IPS-11a (cell line): ENCODE measurements around the gene NUDT16L1.

Experiments
- H3K4me3 ChIP-seq: one replicate; pipeline ENCODE4 v1.5.1; 2013; ENCODE audit warnings: low read depth, low read length, control low read depth

Gene NUDT16L1

DNA sequence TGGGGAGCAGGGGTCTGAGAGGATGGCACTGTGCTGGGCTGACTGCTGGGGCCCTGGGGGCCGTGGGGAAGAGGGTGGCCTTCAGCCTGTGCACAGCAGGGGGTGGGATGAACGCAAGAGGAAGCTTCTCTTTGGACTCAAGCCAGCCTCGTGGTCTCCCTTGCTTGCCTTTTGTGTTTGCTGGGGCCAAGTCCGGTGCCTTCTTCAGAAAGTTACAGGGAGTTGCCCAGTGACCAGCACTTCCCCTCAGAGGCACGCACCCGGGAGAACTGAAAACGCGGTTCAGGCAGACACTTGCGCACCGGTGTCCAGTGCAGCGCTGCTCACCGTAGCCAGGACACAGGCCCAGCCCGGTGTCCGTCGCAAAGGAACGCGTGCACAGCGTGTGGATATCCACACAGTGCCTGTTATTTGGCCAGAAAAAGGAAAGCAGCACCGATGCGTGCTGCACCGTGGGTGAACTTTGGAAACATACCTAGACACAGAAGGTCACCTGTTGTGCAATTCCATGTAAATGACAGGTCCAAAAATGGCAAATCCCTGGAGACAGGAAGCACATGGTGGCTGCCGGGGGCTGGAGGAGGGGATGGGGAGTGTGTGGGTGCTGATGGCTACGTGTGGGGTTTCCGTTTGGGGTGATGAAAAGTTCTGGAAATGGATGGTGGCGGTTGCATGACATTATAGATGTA lies 29.4 kb upstream of the NUDT16L1 start:
- H3K4me3 ChIP-seq, result no peak overlapping the region

DNA sequence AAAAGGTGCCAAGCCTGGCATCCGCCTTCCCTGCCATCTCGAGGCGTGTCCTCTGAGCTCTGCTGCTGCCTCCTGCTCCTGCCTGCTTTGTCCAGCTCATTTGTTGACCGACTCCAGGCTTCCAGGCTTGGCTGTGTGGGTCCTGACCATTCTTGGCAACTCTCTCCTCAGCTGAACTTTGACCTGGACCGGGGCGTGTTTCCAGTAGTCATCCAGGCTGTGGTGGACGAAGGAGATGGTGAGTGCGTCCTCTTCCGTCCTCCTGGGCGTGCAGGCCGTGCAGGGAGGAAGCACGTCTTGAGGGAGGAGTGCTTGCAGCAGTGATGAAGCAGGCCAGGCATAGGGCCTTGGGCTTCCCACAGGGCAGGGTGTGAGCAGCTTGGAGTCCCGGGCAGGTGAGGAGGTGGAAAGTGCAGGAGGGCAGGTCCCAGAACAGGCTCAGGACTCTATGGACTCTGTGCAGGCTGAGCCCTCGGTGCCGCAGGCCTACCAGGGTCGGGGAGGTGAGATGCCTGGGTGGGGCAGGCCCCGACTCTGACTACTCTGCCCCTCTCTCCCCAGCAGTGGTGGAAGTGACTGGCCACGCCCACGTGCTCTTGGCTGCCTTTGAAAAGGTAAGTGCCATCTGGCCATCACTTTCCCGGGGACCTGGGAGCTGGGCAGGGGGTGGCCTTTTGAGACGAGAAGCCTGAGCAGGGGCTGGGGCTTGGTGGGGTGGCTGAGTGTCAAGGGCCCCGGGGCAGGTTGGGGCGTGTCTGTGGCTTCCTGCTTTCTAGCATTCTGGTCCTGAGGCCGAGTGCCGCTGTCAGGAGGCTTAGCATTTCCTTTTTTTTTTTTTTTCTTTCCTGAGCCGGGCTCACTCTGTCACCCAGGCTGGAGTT lies 28.6 kb upstream of the NUDT16L1 start:
- H3K4me3 ChIP-seq, result no peak overlapping the region

DNA sequence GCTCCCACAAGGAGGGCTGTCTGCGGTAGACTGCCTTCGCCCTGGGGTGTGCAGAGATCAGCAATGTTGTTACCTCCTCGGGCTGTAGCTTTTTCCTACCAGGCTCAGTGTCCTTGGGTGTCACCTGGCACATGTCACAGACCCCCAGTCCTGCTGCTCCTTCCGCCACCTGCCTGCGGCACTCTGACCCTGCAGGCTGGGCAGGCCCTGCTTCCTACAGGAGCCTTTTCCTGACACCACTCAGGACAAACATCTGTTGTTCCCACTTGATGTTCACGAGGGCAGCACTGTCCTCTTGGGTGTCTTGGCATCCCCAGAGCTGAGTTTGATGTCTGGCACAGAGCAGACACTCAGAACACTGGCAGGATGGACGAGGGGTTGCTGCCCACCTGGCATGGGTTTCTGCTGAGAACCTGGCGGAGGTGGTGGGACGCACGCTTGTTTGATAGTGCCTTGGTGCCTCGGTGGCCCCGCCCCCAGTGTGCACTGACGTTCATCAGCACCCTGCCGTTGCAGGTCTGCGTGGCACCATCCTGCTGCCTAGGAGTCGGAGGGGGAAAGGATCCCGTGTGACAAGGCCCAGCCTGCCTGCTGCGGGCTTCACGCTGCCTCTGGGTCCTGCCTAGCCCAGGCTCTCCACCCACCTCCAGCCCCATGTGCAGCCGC lies 26.7 kb upstream of the NUDT16L1 start:
- no peak overlapping the region for H3K4me3 ChIP-seq

DNA sequence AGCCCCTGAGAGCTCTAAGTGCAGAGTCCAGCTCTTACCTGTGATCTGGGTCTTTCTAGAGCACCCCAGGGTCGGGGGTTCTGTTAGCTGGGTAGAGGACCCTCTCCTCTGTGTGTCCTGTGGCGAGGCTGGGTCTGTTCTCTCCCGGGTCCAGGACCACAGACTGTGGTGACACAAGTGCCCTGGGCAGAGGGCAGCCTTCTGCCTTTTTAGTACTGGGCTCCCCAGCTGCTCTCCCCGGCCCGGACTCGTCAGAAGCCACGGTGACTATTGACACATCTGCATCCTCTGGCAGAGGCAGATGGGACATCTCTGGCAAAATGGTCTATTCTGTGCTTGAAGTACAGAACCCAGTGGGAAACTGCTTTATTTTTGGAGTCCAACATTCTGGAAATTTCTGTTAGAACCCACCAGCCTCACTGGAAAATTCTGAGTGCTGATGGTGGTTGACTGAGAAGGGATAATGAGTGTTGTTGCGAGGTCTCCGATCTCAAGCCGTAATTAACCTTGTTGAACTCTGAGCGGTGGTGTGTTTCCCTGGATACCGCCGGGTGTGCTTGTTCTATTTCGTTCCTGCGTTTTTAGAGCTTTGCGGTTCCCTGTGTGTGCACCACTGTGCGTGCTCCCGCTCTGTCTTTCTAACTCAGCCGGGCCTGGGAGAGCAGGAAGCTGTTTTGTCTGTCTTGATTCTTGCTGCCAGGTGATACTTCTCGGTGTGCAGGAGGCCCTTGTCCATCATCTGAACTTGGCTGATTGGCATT lies 26.0 kb upstream of the NUDT16L1 start:
- H3K4me3 ChIP-seq, result no peak overlapping the region

DNA sequence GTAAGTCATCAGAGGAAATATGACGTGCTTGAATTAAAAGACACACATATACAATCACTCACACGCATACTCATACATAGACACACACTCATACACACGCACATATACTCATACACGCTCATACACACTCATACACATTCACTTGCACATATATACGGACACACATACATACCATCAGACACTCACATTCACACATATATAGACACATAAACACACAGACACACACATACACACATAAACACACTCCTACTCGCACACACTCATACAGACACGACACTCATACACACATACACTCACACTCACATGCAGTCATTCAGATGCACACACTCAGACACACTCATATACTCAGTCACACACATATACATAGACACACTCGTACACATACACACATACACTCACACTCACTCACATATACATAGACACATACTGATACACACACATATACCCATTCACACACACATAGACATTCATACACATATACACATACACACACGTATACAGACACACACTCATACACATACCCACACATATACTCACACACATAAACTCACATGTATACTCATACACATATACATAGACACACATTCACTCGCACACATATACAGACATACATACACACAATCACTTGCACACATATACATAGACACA lies 24.9 kb upstream of the NUDT16L1 start:
- H3K4me3 ChIP-seq, result no peak overlapping the region

DNA sequence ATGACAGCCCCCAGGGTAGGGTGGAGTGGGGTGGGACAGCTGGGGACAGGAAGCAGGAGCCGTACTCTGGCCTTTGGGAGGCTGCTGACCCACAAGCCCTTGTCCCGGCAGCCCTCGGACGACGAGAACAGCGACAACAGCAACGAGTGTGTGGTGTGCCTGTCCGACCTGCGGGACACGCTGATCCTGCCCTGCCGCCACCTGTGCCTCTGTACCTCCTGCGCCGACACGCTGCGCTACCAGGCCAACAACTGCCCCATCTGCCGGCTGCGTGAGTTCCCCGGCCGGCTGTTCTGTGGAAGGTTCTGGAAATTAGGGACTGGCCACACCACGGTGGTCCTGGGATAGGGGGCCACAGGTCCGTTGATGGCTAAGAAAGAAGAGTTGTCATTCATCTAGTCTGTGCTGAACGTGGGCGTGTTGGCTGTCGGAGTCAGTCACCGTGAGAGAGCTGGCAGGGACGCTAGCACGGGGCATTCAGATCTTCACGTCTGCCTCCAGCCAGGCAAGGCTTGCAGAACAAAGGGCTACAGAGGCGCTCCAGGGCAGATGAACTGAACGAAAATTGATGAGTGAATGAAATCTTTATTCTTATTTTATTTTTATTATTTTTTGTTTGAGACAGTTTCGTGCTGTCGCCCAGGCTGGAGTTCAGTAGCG lies 19.8 kb upstream of the NUDT16L1 start:
- no peak overlapping the region for H3K4me3 ChIP-seq

DNA sequence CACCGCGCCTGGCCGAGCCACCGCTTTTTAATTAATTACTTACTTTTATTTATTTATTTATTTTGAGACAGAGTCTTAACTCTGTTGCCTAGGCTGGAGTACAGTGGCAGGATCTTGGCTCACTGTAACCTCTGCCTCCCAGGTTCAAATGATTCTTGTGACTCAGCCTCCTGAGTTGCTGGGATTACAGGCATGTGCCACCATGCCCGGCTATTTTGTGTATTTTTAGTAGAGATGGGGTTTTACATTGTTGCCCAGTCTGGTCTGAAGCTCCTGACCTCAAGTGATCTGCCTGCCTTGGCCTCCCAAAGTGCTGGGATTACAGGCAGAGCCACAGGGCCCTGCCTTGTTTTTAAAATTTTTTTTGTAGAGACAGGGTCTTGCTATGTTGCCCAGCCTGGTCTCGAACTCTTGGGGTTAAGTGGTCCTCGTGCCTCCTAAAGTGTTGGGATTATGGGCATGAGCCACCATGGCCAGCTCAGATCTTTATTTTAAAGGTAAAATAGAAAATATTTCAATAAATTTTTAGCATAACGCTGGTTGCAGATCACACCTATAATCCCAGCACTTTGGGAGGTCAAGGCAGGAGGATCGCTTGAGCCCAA lies 18.3 kb upstream of the NUDT16L1 start:
- no peak overlapping the region for H3K4me3 ChIP-seq

DNA sequence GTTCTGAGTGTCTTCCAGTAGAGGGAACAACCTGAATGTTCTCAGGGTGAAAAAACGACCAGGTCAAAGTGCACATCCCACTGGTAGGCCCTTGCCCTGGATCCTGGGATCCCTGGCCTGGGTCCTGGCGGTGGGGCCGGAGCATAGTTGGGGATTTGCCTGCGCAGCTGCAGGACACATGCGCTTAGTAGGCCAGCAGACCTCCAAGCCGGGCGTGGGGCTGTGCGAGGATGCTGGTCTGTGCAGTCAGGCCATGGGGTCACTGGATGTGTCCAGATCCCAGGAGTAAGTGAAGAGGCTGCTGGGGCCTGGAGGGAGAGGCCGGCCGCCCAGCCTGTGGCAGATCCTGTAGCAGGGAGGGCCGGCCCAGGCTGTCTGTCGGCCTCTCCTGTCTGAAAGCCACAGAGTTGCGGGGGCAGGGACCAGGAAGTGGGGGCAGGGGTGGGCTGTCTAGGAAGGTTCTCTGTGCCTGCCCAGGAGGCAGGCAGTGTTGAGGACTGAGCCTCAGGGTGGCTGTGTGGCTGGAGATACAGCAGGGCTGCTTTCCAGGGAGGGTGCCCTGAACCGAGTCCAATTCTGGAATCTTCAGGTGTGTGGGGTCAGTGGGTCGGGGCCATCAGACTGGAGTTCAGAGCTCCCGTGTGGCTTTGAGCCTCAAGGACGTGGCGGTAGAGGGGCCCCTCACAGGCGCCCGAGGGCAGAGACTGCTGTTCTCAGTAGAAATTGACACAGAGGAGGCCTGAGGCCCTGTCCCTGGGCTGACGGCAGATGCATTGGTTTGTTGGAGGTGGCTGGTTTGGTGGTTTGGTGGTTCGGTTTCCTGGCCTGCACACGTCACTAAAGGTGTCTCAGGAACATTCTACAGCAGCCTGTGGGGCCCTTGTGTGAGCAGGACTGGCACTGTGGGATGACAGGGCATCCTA lies 17.2 kb upstream of the NUDT16L1 start:
- H3K4me3 ChIP-seq, result no peak overlapping the region

DNA sequence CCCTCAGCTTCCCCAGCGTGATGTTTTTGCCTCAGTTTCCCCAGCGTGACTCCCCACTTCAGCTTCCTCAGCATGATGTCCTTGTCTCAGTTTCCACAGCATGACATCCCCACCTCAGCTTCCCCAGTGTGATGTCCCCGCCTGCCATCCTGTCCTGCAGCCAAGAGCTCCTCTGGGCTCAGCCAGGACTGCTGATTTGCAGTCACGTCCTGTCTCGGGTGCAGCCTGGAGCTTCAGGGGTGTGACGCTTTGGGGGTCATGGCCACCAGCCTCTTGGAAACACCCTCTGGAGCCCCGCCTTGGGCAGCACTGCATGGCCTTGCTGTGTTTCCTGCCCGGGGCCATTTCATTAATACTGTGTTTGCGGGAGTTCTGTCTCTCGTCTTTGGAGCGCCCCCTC lies 16.5 kb upstream of the NUDT16L1 start:
- no peak overlapping the region for H3K4me3 ChIP-seq

DNA sequence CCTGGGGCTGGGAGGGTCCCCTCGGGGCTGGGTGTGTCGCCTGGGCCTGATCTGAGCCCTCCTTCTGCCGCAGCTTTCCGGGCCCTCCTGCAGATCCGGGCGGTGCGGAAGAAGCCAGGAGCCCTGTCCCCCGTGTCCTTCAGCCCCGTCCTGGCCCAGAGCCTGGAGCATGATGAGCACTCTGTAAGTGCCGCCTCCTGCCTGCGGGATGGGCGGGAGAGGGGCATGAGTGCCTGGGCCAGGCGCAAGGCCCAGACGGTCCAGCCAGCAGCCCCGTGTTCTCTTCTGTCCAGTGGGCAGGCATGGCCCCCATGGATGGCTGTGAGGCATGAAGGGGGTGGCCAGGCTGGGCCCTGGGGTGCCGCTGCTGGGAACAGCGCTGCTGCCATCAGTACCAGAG lies 16.0 kb upstream of the NUDT16L1 start:
- no peak overlapping the region for H3K4me3 ChIP-seq

DNA sequence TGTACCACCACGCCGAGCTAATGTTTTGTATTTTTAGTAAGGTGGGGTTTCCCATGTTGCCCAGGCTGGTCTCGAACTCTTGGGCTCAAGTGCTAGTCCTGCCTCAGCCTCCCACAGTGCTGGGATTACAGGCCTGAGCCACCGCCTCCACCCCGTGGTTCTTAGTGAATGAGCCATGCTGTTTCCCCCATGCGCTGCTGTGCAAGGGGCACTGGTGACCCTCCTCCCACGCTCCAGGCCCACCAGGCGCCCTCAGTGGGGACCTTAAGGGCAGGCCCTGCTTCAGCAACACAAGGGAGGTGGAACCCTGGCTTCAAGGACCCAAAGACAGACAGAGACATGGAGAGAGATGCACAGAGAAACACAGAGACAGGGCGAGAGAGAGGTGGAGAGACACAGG lies 15.4 kb upstream of the NUDT16L1 start:
- H3K4me3 ChIP-seq, result no peak overlapping the region

DNA sequence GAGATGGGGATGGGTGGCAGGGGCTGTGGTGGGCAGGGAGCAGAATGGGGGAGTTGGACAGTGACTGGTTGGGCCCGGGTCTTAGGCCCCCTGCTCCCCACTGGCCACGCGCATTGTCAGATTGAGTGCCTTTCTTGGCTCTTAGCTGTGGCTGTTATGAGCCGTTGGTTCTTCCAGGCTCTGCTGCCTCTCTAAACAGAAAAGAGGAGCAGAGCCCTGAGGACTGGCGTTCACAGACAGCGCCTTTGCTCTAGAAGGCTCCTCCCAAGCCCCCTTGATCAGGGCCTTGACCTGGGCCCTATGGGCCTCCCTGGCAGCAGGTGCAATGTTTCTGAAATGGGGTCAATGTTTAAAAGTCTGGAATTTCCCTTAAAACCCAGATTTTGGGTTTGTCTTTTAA lies 14.8 kb upstream of the NUDT16L1 start:
- H3K4me3 ChIP-seq, result no peak overlapping the region

DNA sequence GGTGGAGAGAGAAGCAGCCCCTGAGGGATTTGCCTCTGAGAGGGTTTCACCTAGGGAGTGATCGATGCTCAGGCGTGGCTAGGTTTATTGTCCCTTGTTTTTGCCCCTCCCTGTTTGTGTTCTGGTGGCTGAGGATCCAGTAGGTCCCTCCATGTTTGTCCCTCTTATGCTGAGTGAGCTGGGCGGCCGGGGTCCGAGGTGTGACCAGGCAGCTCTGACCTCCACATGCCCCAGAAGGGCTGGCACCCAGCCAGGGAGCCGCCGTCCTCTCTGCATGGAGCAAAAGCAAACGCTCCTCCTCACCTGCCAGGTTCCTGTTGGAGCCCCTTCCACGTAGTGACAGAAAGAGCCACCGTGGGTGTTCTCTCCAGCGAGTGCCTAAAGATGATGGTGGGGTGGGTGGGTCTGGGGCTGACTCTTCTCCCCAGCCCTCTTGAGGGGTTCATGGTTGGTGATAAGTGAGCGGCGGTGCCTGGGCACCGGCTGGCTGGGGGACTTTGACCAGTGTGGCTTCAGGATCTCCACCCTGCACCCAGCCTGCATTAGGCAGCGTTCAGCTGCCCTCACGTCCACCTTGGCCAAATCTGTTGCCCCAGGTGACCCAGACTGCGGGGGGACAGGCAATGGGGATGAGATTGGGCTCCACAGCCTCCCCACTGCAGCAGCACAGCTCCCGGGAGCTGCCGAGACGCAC lies 14.1 kb upstream of the NUDT16L1 start:
- no peak overlapping the region for H3K4me3 ChIP-seq

DNA sequence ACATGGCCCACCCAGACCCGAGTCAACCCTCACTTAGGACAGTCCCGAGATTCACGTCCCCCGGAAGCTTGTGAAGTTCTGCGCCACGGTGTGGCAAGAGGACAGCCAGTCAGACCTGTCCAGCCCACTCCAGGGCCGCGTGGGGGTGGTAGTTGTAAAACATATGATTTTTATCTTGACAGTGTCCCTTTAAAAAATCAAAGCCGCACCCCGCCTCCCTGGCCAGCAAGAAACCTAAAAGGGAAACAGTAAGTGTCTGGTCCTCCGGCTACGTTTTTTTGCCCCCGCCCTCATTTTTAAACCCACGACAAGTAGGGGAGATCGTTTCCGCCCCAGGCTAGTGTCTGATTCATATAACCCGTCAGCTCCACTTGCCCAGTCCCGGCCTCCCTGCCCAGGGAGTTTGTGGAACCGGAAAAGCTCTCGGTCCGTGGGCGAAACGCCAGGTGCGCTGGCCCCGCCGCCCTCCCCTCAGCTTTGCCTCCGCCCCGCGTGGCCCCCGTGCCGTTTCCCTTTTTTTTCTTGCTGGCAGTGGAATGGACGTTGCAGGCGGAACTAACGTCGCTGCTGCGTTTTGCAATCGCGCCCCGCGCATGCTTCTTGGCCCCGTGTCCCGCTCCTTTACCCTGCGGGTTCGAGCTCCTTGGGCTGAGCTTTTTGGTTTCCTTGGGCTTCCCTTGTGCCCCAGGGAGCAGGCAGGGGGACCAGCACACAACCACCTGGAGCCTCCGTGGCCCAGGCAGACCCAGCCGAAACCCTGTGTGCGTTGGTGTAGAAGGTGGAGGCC lies 13.3 kb upstream of the NUDT16L1 start:
- H3K4me3 ChIP-seq, result no peak overlapping the region

DNA sequence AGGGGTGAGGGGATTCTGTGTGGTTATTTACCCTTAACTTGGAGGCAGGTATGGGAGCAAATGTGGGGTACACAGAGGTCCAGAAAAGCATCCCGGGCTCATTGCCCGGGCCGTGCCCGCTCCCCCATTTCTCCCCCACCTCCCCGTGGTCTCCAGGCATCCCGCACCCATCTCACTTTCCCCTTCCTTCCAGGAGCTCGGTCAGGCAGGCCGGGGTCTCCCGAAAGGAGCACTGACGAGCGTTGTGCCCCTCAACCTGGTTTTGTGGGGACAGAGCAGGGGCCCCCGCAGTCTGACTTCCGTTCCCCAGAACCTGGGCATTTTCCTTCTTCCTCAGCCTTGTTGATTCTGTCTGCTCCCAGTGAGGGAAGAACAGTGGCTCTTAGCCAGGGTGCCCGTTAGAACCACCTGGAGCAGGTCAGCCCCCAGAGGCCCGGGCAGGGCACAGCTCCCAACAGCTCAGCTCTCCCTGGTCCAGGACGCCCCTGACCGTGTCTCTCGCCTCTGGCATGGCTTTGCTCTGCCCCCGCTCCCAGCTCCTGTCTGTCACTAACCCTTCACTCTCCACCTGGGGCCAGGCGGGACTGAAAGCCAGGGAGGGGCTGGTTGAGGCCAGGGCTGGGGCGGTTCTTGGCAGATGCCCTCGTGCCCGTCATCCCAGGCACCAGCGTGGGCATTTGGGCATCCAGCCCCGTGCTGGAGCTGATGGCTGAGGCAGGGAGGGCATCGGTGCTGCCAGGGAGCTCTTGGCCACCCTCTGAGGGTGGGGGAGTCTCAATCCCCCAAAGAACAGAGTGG lies 12.5 kb upstream of the NUDT16L1 start:
- no peak overlapping the region for H3K4me3 ChIP-seq

DNA sequence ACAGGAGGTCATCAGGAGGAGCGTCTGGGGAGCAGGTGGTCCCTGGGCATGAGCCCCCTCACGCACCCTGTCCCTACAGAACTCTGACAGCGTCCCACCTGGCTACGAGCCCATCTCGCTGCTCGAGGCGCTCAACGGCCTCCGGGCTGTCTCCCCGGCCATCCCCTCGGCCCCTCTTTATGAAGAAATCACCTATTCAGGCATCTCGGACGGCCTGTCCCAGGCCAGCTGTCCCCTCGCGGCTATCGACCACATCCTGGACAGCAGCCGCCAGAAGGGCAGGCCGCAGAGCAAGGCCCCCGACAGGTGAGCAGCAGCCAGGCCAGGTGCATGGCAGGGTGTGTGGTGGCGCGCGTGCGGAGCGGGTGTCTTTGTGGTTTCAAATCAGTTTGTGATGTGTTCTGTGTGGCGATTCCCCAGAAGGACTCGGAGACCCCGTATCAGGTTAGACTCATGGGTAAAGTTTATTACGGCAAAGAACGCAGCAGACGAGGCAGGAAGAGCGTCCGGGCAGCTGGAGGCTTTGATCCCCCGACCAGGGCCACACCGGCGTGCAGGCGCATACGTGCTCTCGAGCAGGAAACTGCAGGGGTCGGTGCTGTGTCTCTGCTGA lies 11.8 kb upstream of the NUDT16L1 start:
- no peak overlapping the region for H3K4me3 ChIP-seq
